ENCODE measurements around the gene MACF1. TPM values are rescaled to one million over a fixed set of nuclear protein-coding genes. Genes with fewer than 3 reads are reported as not detected.

Gene MACF1
- total and polyA plus RNA-seq, 9 donors: 93.6 to 331 (median 247) TPM

DNA sequence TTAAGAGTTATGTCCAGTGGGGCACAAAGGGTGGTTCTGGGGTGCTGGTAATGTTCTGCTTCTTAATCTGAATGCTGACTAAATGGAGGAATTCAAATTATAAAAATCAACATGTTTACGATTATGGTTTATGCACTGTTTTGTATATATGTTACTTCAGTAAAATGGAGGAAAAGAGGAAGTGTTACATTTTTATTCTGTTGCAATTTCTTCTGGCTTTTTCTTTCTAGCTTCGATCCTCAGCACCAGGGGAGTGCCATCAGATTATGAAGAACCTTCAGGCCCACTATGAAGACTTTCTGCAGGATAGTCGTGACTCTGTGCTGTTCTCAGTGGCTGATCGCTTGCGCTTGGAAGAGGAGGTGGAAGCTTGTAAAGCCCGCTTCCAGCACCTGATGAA, 105.5 kb downstream of the MACF1 start:
- no peaks in the 10 kb centered on the region for H3K36me3 ChIP-seq

DNA sequence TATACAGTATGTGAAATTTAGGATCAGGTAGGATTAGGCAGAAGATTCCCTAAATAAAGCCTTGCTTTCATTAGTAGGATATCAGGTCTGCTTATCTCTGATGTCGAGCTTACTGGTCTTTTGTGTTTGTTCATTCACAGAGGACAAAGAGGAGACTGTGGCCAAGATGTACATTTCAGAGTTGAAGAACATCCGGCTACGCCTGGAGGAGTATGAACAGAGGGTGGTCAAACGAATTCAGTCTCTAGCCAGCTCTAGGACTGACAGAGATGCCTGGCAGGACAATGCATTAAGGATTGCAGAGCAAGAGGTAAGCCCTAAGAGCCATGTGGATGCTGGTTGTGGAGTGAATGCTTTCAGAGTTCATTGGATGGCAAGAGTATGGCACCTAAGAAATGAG, 106.2 kb downstream of the MACF1 start:
- Histone ChIP-seq H3K27ac (no peak overlapping the region), H3K4me1 (ENCODE audit: insufficient read depth) (no peaks in the 10 kb centered on the region), H3K9me3 (no peaks in the 10 kb centered on the region), H3K27me3 (no peaks in the 10 kb centered on the region), H3K4me3 (no peak overlapping the region), H3K36me3 (no peaks in the 10 kb centered on the region)
- TF ChIP-seq EP300 (IDR thresholded peaks at IDR 0.05) (no peak), POLR2A (IDR thresholded peaks at IDR 0.05) (no peak)
- TF ChIP-seq, protein P1, sequence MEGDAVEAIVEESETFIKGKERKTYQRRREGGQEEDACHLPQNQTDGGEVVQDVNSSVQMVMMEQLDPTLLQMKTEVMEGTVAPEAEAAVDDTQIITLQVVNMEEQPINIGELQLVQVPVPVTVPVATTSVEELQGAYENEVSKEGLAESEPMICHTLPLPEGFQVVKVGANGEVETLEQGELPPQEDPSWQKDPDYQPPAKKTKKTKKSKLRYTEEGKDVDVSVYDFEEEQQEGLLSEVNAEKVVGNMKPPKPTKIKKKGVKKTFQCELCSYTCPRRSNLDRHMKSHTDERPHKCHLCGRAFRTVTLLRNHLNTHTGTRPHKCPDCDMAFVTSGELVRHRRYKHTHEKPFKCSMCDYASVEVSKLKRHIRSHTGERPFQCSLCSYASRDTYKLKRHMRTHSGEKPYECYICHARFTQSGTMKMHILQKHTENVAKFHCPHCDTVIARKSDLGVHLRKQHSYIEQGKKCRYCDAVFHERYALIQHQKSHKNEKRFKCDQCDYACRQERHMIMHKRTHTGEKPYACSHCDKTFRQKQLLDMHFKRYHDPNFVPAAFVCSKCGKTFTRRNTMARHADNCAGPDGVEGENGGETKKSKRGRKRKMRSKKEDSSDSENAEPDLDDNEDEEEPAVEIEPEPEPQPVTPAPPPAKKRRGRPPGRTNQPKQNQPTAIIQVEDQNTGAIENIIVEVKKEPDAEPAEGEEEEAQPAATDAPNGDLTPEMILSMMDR (IDR thresholded peaks at IDR 0.05): no peak
- intact Hi-C loops (cut with DNase I): no loop called here
- WGBS, 3 donors: 83 to 87% (median 84%) methylated on average over 4 of the region's 4 CpGs
- no peak for DNase-seq

More for the DNA sequence above, 105.5 kb downstream of the MACF1 start:
- no peaks in the 10 kb centered on the region for H3K27me3 ChIP-seq
- no peak for DNase-seq
- no peaks in the 10 kb centered on the region for H3K4me1 ChIP-seq (ENCODE audit: insufficient read depth)
- no peak overlapping the region for H3K27ac ChIP-seq
- intact Hi-C loops (cut with DNase I): no loop called here
- no peak overlapping the region for H3K4me3 ChIP-seq
- WGBS, 3 donors: 92 to 95% (median 93%) methylated on average over 6 of the region's 6 CpGs
- no peak for TF ChIP-seq EP300 (IDR thresholded peaks at IDR 0.05)
- TF ChIP-seq, protein P1 (IDR thresholded peaks at IDR 0.05): no peak
- no peak for TF ChIP-seq POLR2A (IDR thresholded peaks at IDR 0.05)
- no peaks in the 10 kb centered on the region for H3K9me3 ChIP-seq

DNA sequence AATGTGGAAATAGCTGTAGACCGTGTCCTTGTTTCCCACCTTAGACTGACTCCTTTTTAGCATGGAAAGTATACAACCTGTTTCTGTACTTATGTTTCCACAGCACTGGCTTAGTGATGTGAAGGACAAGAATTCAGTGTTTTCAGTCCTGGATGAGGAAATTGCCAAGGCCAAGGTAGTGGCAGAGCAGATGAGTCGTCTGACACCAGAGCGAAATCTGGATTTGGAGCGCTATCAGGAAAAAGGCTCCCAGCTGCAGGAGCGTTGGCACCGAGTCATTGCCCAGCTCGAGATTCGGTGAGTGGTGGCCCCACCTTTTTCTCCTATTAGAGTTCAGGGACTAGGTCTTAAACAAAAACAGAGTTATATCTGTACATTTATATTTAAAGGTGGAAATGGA, 112.6 kb downstream of the MACF1 start:
- no peak overlapping the region for H3K27ac ChIP-seq
- WGBS, 3 donors: 64 to 81% (median 71%) methylated on average over 8 of the region's 8 CpGs
- H3K36me3 ChIP-seq: peaks cover 2% of the 10 kb centered on the region

DNA sequence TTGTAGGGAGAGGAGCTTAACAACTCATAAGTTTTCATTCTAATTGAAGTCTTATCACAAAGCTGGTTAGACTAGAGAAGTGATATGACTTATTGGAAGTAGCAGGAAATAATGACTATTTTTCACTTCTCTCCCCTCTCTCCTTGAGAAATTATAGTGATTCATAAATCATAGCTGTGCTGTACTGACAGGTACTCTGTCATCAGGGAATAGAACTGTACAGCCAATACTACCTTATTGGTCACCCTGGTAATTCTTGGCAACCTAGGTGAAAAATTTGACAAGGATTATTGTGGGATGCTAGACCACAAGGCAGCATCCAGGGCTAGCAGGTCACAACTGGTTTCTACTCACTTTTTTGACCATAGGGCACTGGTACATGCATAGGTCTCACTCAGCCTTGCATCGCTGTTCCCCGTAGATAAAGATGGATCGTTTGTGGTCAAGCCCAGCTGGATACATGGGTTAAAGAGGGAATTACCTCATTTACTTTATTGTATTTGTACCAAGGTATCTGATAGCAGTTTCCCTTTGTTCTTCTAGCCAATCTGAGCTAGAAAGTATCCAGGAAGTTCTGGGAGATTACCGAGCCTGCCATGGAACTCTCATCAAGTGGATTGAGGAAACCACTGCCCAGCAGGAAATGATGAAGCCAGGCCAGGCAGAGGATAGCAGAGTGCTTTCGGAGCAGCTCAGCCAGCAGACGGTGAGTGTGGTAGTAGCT, 113.6 kb downstream of the MACF1 start:
- no peak overlapping the region for H3K4me3 ChIP-seq
- no peaks in the 10 kb centered on the region for H3K4me1 ChIP-seq (ENCODE audit: insufficient read depth)
- TF ChIP-seq EP300 (IDR thresholded peaks at IDR 0.05) (no peak), POLR2A (IDR thresholded peaks at IDR 0.05) (no peak)
- TF ChIP-seq, protein P1 (IDR thresholded peaks at IDR 0.05): no peak
- no peak for DNase-seq
- WGBS, 3 donors: 78 to 83% (median 78%) methylated on average over 6 of the region's 6 CpGs
- peaks cover 2% of the 10 kb centered on the region for H3K36me3 ChIP-seq
- H3K27ac ChIP-seq: no peak overlapping the region
- no peaks in the 10 kb centered on the region for H3K9me3 ChIP-seq
- intact Hi-C loops (cut with DNase I): no loop called here
- no peaks in the 10 kb centered on the region for H3K27me3 ChIP-seq

More for the DNA sequence above, 112.6 kb downstream of the MACF1 start:
- no peaks in the 10 kb centered on the region for H3K9me3 ChIP-seq
- TF ChIP-seq, protein P1 (IDR thresholded peaks at IDR 0.05): no peak
- TF ChIP-seq EP300 (IDR thresholded peaks at IDR 0.05): no peak
- no peak for TF ChIP-seq POLR2A (IDR thresholded peaks at IDR 0.05)
- H3K27me3 ChIP-seq: no peaks in the 10 kb centered on the region
- H3K4me3 ChIP-seq: no peak overlapping the region
- H3K4me1 ChIP-seq (ENCODE audit: insufficient read depth): no peaks in the 10 kb centered on the region
- no peak for DNase-seq
- intact Hi-C loops (cut with DNase I): no loop called here
